T-helper 2 cell treated with Interferon-gamma antibody and Interleukin-4, amounts not matched to agents 5 μg/mL and 100 μg/mL, for 36 hours (primary cell): ENCODE data around the gene FOXP1.

ENCODE experiments used
- DNase-seq: peaks from one replicate; pipeline ENCODE4 v3.0.0; 2021; ENCODE audit warnings: low spot score
- H3K27ac Mint-ChIP-seq: one replicate; pipeline ENCODE4 v1.8.0; 2021; ENCODE audit warnings: mild to moderate bottlenecking, mixed read lengths
- H3K27me3 Mint-ChIP-seq: one replicate; pipeline ENCODE4 v1.8.0; 2021; ENCODE audit warnings: low read depth, mixed read lengths
- H3K36me3 Mint-ChIP-seq: one replicate; pipeline ENCODE4 v1.8.0; 2021; ENCODE audit warnings: low read depth, mixed read lengths
- H3K4me1 Mint-ChIP-seq: one replicate; pipeline ENCODE4 v1.8.0; 2021; ENCODE audit warnings: low read depth, mixed read lengths
- H3K4me3 Mint-ChIP-seq: one replicate; pipeline ENCODE4 v1.8.0; 2022; ENCODE audit warnings: mild to moderate bottlenecking, moderate library complexity, mixed read lengths
- H3K9me3 Mint-ChIP-seq: one replicate; pipeline ENCODE4 v1.8.0; 2021; ENCODE audit warnings: mixed read lengths

FOXP1 gene

DNA sequence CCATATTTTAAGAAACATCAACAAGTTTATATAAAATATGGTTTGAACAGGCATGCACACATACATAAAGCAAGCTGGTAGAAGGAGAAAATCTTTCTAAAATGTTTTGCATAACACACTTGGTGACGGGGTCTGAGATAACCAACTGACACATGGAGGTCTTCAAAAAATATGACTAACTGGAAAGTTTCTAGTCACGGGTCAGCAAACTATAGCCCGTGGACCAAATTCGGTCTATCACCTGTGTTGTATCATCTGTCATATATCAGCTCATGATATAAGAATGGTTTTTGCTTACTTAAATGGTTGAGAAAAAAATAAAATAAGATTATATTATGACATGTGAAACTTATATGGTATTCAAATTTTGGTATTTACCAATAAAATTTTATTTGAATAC lies 465.1 kb downstream of the FOXP1 start:
- Mint-ChIP-seq H3K4me1 (peaks cover 52% of the 10 kb centered on the region), H3K36me3 (peaks cover 26% of the 10 kb centered on the region), H3K27ac (no peak overlapping the region), H3K4me3 (no peak overlapping the region), H3K9me3 (no peaks in the 10 kb centered on the region), H3K27me3 (no peaks in the 10 kb centered on the region)
- DNase-seq: no peak

DNA sequence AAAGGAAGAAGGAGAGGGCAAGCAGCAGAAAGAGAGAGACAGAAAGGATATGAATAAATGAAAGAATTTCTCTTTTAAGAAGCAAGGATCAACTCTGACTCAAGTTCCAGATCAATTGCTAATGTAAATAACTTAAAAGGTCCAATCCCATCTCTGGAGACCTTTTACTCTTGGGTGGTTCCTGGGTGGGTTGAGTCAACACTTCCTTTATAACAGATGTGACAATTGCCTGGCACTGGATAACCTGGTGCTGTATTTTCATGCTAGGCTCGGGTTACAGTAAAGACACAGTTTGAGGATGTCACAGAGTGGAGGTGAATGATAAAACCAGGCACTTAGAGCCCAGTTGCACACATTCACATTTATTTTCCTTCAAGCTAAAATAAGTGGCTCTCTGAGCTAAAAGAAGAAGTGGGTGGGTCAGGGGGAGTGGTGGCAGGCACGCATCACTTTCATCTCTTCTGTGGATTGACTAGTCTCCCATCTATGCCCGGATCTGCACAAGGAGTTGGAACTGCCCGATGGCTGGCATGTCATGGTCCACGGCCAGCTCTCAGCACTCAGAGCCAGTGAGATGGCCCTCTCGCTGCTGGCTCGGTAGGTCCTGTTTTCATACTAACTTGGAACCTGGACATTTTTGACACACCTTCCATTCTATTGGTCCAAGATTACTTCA lies 465.8 kb downstream of the FOXP1 start:
- no peak for DNase-seq
- H3K9me3 Mint-ChIP-seq: no peaks in the 10 kb centered on the region
- no peaks in the 10 kb centered on the region for H3K27me3 Mint-ChIP-seq
- peaks cover 28% of the 10 kb centered on the region for H3K36me3 Mint-ChIP-seq
- peaks cover 51% of the 10 kb centered on the region for H3K4me1 Mint-ChIP-seq
- no peak overlapping the region for H3K27ac Mint-ChIP-seq
- H3K4me3 Mint-ChIP-seq: no peak overlapping the region

DNA sequence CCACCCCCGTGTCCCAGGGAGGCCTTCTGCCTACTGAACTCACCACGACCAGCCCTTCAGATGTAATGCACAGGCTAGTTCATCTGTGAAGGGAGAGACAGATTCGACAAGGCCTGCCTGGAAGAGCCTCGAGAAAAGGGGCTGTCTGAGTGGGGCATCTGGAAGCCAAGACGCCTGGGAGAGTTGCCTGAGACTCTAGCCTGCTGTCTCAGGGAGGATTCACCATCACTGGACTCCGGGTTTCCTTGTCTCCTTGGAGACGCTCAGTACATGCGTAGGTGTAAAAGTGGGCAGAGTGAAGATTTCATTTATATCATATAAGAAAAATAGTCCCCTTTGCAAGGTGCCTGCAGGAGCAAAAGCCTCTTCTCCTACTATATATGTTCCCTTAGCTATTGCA lies 468.9 kb downstream of the FOXP1 start:
- no peaks in the 10 kb centered on the region for H3K9me3 Mint-ChIP-seq
- peaks cover 32% of the 10 kb centered on the region for H3K4me1 Mint-ChIP-seq
- no peak for DNase-seq
- no peak overlapping the region for H3K4me3 Mint-ChIP-seq
- no peak overlapping the region for H3K27ac Mint-ChIP-seq
- H3K27me3 Mint-ChIP-seq: no peaks in the 10 kb centered on the region
- H3K36me3 Mint-ChIP-seq: peaks cover 39% of the 10 kb centered on the region

DNA sequence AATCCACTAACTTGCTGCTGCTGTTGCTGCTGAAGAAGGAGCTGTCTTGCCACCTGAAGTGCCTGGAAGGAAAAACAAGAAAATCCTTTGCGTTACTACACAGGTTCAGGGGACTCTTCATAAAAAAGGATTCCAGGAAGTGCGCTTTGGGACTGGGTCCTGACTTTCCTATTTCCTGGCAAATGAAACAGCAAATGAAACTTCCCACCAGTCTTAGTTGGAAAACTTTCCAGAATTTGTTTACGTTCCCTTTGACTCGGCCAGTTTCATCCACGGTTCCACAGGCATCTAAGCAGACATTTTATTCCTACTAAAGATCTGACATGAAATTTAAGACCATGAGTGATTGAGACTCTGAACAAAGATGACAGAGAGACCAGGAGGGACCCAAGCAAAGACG lies 471.0 kb downstream of the FOXP1 start:
- Mint-ChIP-seq H3K9me3 (no peaks in the 10 kb centered on the region), H3K4me3 (no peak overlapping the region), H3K36me3 (peaks cover 41% of the 10 kb centered on the region), H3K27me3 (no peaks in the 10 kb centered on the region), H3K27ac (no peak overlapping the region), H3K4me1 (peaks cover 29% of the 10 kb centered on the region)
- no peak for DNase-seq

DNA sequence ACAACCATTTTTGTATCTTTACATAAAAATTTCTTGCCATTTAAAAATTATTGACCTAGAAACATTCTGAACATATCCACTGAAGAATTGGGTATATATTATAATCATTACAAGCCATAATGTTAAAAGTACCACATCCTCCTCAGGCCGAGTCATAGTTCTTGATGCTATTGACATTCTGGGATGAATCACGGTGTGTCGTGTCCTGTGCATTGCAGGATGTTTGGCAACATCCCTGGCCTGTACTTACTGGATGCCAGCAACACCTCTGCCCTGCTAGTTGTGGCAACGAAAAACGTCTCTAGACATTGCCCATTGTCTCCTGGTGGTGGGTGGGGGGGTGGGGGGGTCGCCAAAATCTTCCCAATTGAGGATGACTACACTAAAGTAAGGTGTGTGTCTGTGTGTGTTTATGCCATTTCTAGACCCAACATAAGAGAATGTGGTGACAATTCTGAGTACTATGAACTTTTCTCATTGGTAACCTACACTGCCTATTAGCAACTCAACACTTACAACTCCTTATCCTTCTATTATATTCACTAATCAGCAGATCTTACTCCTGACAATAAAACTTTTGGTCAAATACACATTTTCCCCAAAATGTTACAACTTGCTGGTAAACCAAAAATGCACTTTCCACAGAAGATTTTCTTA lies 471.6 kb downstream of the FOXP1 start:
- peaks cover 30% of the 10 kb centered on the region for H3K4me1 Mint-ChIP-seq
- no peaks in the 10 kb centered on the region for H3K9me3 Mint-ChIP-seq
- no peak for DNase-seq
- no peaks in the 10 kb centered on the region for H3K27me3 Mint-ChIP-seq
- H3K4me3 Mint-ChIP-seq: no peak overlapping the region
- H3K27ac Mint-ChIP-seq: no peak overlapping the region
- H3K36me3 Mint-ChIP-seq: peaks cover 42% of the 10 kb centered on the region

DNA sequence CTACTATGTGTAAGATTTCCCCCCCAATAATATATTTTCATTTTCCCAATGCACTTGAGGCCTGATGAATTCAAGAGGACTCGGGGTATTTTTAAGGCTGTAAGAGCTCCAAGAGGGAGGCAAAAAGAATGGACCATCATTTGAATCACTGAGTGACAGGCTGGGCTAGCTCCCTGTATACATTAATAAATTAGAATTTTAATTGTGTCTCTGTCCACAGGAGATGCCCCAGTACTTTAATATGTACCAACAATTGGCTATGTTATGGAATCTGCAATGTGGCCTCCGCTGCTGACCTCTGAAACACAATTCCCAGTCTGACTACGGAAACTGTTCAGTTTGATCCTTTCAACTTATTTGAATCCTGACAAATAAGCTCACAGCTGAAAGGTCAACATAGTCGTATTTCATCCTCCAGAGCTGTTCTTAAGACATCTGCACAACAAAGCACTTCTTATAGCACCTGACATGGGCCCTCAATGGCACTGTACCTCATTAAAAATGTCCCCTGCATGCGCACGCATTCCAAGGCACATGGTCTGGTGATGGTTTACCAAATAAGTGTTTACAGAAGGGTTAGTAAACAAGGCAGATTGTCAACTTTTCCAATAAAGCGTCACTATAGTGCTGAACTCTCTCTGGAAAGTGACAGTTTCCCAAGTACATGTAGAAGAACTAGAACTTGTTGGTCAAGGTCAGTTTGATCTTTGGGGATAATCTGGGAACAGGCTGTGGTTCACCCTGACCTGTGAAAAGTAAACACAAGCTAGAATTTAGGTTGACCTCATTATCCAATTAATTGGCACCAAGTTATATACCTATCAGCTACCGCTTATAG lies 472.9 kb downstream of the FOXP1 start:
- H3K36me3 Mint-ChIP-seq: peaks cover 43% of the 10 kb centered on the region
- no peak overlapping the region for H3K27ac Mint-ChIP-seq

DNA sequence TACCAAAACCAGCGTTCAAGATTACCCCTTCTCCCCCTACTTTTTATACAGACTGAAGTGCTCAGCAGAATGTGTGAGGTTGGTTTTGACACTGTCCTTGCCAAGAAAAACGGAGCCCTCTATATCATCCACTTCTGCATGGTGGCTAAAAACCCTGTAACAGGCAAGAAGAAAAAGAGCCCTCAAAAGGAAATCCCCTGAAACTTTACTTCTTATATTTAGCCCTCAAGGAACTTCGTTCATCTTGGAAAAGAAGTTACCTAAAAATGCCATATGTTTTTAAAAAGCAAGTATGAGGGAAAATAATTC lies 473.6 kb downstream of the FOXP1 start:
- no peak overlapping the region for H3K27ac Mint-ChIP-seq
- no peak overlapping the region for H3K4me3 Mint-ChIP-seq
- H3K9me3 Mint-ChIP-seq: no peaks in the 10 kb centered on the region
- H3K27me3 Mint-ChIP-seq: no peaks in the 10 kb centered on the region
- H3K4me1 Mint-ChIP-seq: peaks cover 37% of the 10 kb centered on the region
- peaks cover 48% of the 10 kb centered on the region for H3K36me3 Mint-ChIP-seq
- DNase-seq: no peak

More for the DNA sequence above, 472.9 kb downstream of the FOXP1 start:
- Mint-ChIP-seq H3K9me3 (no peaks in the 10 kb centered on the region), H3K4me1 (peaks cover 32% of the 10 kb centered on the region), H3K4me3 (no peak overlapping the region), H3K27me3 (no peaks in the 10 kb centered on the region)
- DNase-seq: no peak

DNA sequence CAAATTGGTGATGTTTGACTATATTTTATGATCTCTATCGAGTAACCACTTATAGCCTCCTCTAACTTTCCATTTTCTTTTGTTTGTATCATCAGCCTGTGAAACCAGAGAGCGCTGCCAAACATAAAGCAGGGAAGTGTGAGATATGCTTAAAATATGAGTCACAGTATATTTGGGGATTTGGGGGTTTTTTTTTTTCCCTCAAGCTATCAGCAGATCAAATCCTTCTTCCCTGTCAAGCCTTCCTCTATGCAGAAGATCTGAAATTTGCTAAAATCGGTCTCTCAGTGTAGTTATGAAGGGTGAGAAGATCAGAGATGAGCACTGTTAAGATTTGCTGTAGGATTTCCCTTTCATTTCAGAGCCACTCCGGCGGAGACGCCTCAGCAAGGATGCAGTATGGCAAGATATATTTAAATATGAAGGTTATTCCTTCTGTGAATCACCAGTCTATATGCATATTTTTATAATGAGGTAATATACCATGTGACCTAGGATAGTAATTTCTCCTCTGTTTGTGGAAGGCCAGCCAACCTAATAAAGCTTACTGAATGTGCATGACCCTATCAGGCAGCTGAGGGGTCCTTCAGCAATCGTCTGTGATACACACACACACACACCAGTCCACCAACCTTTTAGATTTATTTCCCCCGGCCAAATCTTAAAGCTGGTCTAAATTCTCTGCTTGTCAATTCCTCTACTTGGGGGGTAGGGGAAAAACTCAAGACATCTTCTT lies 474.1 kb downstream of the FOXP1 start:
- Mint-ChIP-seq H3K36me3 (peaks cover 49% of the 10 kb centered on the region), H3K4me1 (peaks cover 38% of the 10 kb centered on the region), H3K27ac (no peak overlapping the region), H3K4me3 (no peak overlapping the region), H3K27me3 (no peaks in the 10 kb centered on the region), H3K9me3 (no peaks in the 10 kb centered on the region)
- DNase-seq: no peak

DNA sequence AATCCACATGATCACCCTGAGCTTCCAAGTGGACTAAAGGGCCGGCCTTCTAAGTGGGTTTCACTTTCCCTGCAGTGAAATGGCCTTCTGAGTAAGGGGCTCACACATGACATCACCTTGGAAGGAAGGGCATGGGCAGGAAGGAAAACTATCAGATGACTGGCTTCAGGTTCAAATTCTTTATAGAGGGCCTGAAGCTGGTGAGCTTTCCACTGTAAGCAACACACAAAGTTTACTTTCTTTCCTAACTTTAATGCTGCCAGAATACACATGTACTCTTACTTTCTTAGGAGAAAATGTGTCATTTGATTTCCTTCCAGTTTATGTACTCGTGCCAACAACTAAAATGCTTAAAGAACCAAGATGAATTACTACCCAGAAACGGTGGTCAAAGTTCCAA lies 475.6 kb downstream of the FOXP1 start:
- no peaks in the 10 kb centered on the region for H3K27me3 Mint-ChIP-seq
- H3K4me1 Mint-ChIP-seq: peaks cover 45% of the 10 kb centered on the region
- no peaks in the 10 kb centered on the region for H3K9me3 Mint-ChIP-seq
- H3K4me3 Mint-ChIP-seq: no peak overlapping the region
- peaks cover 56% of the 10 kb centered on the region for H3K36me3 Mint-ChIP-seq
- no peak overlapping the region for H3K27ac Mint-ChIP-seq
- no peak for DNase-seq

DNA sequence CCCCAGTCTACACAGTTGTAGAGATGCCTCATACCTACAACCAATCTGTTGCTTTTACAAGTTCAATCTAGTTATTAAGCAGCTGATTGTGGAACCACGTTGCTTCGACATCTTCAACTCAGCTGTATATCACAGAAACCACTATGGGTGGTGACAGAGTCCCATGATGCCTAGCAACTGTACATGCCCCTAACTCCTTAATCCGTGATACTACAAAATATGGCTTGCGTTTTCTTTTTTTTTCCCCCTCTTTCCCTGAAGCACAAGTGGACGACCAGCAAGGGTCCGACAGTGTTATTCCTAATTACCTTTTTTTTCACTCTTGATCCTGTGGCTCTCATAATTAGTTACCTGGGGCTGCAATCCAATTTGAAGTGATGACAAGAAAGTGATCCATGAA lies 478.6 kb downstream of the FOXP1 start:
- H3K4me1 Mint-ChIP-seq: peaks cover 68% of the 10 kb centered on the region
- H3K4me3 Mint-ChIP-seq: no peak overlapping the region
- H3K27me3 Mint-ChIP-seq: no peaks in the 10 kb centered on the region
- peaks cover 53% of the 10 kb centered on the region for H3K36me3 Mint-ChIP-seq
- no peak overlapping the region for H3K27ac Mint-ChIP-seq
- H3K9me3 Mint-ChIP-seq: no peaks in the 10 kb centered on the region
- DNase-seq: no peak

DNA sequence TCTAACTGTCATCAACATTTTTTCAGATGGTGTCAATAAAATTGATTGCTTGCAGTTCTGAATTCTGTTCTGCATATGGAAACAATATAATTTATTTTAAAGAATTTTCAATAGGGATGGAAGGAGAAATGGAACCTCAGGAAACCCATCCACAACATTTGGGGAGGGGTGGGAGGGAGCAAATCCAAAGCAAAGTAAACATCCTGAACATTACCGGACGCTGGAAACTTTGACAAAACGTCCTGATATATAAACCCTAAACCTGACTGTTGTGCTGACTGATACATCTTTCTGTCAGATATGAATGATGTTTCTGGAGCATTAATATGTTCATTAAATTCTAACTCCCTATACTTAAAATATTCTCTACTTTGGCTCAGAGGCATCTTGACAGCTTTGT lies 479.0 kb downstream of the FOXP1 start:
- Mint-ChIP-seq H3K27me3 (no peaks in the 10 kb centered on the region), H3K36me3 (peaks cover 53% of the 10 kb centered on the region), H3K9me3 (no peaks in the 10 kb centered on the region), H3K4me1 (peaks cover 68% of the 10 kb centered on the region), H3K27ac (no peak overlapping the region), H3K4me3 (no peak overlapping the region)
- no peak for DNase-seq

DNA sequence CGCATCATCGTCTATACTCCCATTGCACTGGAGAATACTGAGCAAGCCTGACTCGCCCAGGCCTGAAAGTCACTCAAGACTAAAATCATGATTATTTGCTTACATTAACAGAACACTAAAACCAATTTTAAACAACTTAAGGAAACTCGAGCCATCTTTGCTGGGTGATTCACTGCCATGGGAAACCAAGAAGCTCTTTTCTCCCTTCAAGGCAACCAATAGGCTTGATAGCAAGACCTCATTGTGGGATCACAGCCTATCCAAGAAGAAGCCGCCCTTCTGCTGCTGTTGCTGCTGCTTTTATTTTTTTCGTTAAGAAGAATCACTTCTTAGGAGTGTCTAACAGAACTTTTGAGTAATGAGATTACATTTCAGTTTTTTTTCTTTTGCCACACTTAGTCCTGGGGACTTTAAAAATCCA lies 479.4 kb downstream of the FOXP1 start:
- Mint-ChIP-seq H3K36me3 (peaks cover 49% of the 10 kb centered on the region), H3K9me3 (no peaks in the 10 kb centered on the region)
- no peak for DNase-seq

DNA sequence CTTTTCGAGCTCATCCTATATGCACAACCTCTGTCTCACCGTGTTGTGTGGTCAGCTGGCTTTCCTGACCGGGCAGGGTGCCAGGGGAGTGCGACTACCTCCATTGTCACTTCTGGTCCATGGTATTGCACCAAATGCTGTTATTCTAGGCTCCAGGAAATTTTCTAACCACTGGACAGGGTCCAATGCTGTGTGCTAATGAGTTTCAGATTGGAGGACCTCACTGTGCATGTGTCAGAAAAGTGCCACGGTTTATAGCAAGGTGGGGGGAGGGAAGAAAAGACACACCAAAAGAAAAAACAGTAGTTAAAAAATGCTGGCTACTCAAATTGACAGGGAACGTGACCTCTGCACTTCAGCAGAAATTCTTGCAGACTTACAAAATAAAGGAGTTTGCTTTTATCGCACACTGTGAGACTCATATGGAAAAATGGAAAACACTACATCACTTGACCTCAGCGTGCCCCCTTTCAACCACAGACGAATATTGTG lies 480.1 kb downstream of the FOXP1 start:
- H3K4me1 Mint-ChIP-seq: peaks cover 64% of the 10 kb centered on the region
- peaks cover 42% of the 10 kb centered on the region for H3K36me3 Mint-ChIP-seq
- H3K27me3 Mint-ChIP-seq: no peaks in the 10 kb centered on the region
- no peaks in the 10 kb centered on the region for H3K9me3 Mint-ChIP-seq
- no peak overlapping the region for H3K27ac Mint-ChIP-seq
- DNase-seq: no peak
- no peak overlapping the region for H3K4me3 Mint-ChIP-seq

More for the DNA sequence above, 479.4 kb downstream of the FOXP1 start:
- H3K4me1 Mint-ChIP-seq: peaks cover 65% of the 10 kb centered on the region
- no peak overlapping the region for H3K4me3 Mint-ChIP-seq
- H3K27ac Mint-ChIP-seq: no peak overlapping the region
- H3K27me3 Mint-ChIP-seq: no peaks in the 10 kb centered on the region
